NK-92 (cell line): ENCODE measurements around the gene TNP2.

Experiments
- DNase-seq: peaks from one replicate; lab custom pipeline; 2025; ENCODE audit not compliant: unreplicated experiment; lab: John Stamatoyannopoulos, UW

TNP2 gene

GRCh38 chr16:11268921-11269375 lies at the start of gene TNP2:
TSS of gene TNP2 (minus strand) at chr16:11269325. CDS start at chr16:11269262, 63 bp downstream.
- DNase-seq: no peak

- no peak for DNase-seq
Observed at GRCh38 chr16:11318817-11319216, 49.7 kb upstream of the TNP2 start.

GRCh38 chr16:11316331-11317015 lies 47.3 kb upstream of the TNP2 start:
- no peak for DNase-seq

- DNase-seq: no peak
Observed at GRCh38 chr16:11315510-11315909, 46.4 kb upstream of the TNP2 start.

GRCh38 chr16:11314309-11314894 lies 45.3 kb upstream of the TNP2 start:
- no peak for DNase-seq

GRCh38 chr16:11313493-11314308 lies 44.6 kb upstream of the TNP2 start:
- no peak for DNase-seq

- DNase-seq: no peak
Observed at GRCh38 chr16:11312718-11313492, 43.8 kb upstream of the TNP2 start.

- no peak for DNase-seq
Observed at GRCh38 chr16:11310997-11311561, 42.0 kb upstream of the TNP2 start.

GRCh38 chr16:11310634-11310977 lies 41.5 kb upstream of the TNP2 start:
- no peak for DNase-seq

- DNase-seq: no peak
Observed at GRCh38 chr16:11309895-11310633, 40.9 kb upstream of the TNP2 start.

GRCh38 chr16:11308493-11309283 lies 39.6 kb upstream of the TNP2 start:
- no peak for DNase-seq

GRCh38 chr16:11307639-11308492 lies 38.7 kb upstream of the TNP2 start:
- DNase-seq: no peak

GRCh38 chr16:11306997-11307638 lies 38.0 kb upstream of the TNP2 start:
- DNase-seq: no peak

GRCh38 chr16:11306381-11306780 lies 37.3 kb upstream of the TNP2 start:
- no peak for DNase-seq

GRCh38 chr16:11303405-11304138 lies 34.4 kb upstream of the TNP2 start:
- no peak for DNase-seq

GRCh38 chr16:11302977-11303376 lies 33.9 kb upstream of the TNP2 start:
- no peak for DNase-seq
